ENCODE results near the gene RPS6KB2. TPM values are rescaled to one million over a fixed set of nuclear protein-coding genes. Genes with fewer than 3 reads are reported as not detected.
"Not testable (repeated sequence)": the region's sequence is repeated elsewhere in the genome, so short reads cannot be mapped to it uniquely, and the experiment has no call there.

Gene RPS6KB2
- total RNA-seq, 4 donors from 2014 or later = 34.0 to 51.0 (median 48.0) TPM

- peak within 1 kb of the TSS; percentile 80 to 92 (median 88) for H3K4me3 ChIP-seq
- DNase-seq (ENCODE audit: extremely low spot score) = peak; percentile 97
- intact Hi-C loops (cut with DNase I) = loop anchor here (5.0 kb wide), 2 partner anchors 66 to 106 kb away; partner anchors contain the start of genes CDK2AP2, PITPNM1 and TMEM134
- H3K9me3 ChIP-seq = no peaks in the 10 kb centered on the region
- H3K36me3 ChIP-seq = peaks cover 22 to 38% (median 33%) of the 10 kb centered on the region in 4 donors
- 0% methylated on average over 4 of the region's 73 CpGs for WGBS
- peaks cover 23 to 52% (median 43%) of the 10 kb centered on the region in 4 donors for H3K4me1 ChIP-seq
- TF ChIP-seq CTCF (IDR thresholded peaks at IDR 0.05) = peak; percentile 29 to 74 (median 37)
- no peak for TF ChIP-seq EP300 (IDR thresholded peaks at IDR 0.05)
- TF ChIP-seq POLR2A (IDR thresholded peaks at IDR 0.05; ENCODE audit: low read depth) = no peak
- TF ChIP-seq POLR2AphosphoS5 (IDR thresholded peaks at IDR 0.05) = peak; percentile 73 to 86
- peak within 1 kb of the TSS; percentile 93 to 98 (median 94) for H3K27ac ChIP-seq (replicated peaks in 1 of 4)
- peaks cover 0 to 37% (median 0%) of the 10 kb centered on the region in 4 donors for H3K27me3 ChIP-seq
Measured at GRCh38 chr11:67401495-67402191, 26.7 kb upstream of the RPS6KB2 start, which contains the start of gene PPP1CA. TSS of gene PPP1CA (minus strand) at chr11:67401858. CDS start at chr11:67401782, 76 bp downstream.

- H3K27me3 ChIP-seq = peaks cover 0 to 44% (median 0%) of the 10 kb centered on the region in 4 donors
- peaks cover 23 to 45% (median 38%) of the 10 kb centered on the region in 4 donors for H3K4me1 ChIP-seq
- peak overlapping the region; percentile 93 to 98 (median 94) for H3K27ac ChIP-seq (replicated peaks in 1 of 4)
- not testable (repeated sequence) for DNase-seq (ENCODE audit: extremely low spot score); H3K9me3 ChIP-seq
- peak overlapping the region; percentile 80 to 92 (median 88) for H3K4me3 ChIP-seq
- WGBS = 56% methylated on average over 19 of the region's 19 CpGs
- peaks cover 17 to 32% (median 26%) of the 10 kb centered on the region in 4 donors for H3K36me3 ChIP-seq
- intact Hi-C loops (cut with DNase I) = loop anchor here (5.0 kb wide), 2 partner anchors 65 to 105 kb away; partner anchors contain the start of genes CDK2AP2, PITPNM1 and TMEM134
Measured at GRCh38 chr11:67402192-67402839, 26.0 kb upstream of the RPS6KB2 start.

- intact Hi-C loops (cut with DNase I) = loop anchor here (5.0 kb wide), 2 partner anchors 64 to 104 kb away; partner anchors contain the start of genes CDK2AP2, PITPNM1 and TMEM134
- DNase-seq (ENCODE audit: extremely low spot score); H3K27ac ChIP-seq (replicated peaks in 1 of 4); H3K9me3 ChIP-seq: not testable (repeated sequence)
- H3K36me3 ChIP-seq = peaks cover 9 to 24% (median 19%) of the 10 kb centered on the region in 4 donors
- 93% methylated on average over 9 of the region's 9 CpGs for WGBS
- peaks cover 23 to 41% (median 36%) of the 10 kb centered on the region in 4 donors for H3K4me1 ChIP-seq
- H3K4me3 ChIP-seq = peak overlapping the region in 1 of 4 donors; percentile 10
- H3K27me3 ChIP-seq = peaks cover 0 to 51% (median 0%) of the 10 kb centered on the region in 4 donors
Measured at GRCh38 chr11:67403085-67403484, 25.2 kb upstream of the RPS6KB2 start.

DNA sequence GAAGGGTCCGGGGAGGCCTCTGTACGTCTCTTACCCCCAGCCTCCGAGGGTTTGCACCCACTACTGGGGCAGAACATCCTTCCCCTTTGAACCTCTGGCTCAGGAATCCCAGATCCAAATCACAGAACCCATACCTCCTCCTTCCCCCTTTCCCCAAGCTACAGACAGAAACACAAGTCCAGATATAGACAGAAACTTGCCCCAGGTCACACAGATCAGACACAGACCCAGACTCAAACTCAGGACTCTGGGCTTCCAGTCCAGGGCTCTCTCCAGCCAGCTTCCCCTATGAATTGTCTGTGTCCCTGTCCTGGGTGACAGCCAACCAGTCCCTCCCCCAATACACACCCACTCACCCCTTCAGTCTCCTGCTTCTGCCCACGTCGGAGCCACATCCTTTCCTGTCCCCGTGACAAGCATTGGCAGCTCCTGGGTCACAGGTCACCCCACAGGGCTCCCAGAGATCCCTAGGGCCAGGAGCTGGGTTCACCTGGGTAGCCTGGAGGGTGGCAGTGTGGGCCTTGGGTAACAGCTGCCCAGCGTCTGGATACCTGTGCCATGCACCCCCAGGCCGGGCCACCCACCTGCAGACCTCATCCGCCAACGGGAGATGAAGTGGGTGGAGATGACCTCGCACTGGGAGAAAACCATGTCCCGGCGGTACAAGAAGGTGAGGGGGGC, 23.6 kb upstream of the RPS6KB2 start:
- H3K4me1 ChIP-seq = peaks cover 20 to 37% (median 36%) of the 10 kb centered on the region in 4 donors
- H3K36me3 ChIP-seq = peaks cover 0 to 8% (median 3%) of the 10 kb centered on the region in 4 donors
- peak overlapping the region in 3 of 4 donors; percentile 10 to 41 (median 10) for H3K4me3 ChIP-seq
- H3K27ac ChIP-seq (replicated peaks in 1 of 4) = no peak overlapping the region
- DNase-seq (ENCODE audit: extremely low spot score) = no peak
- intact Hi-C loops (cut with DNase I) = loop anchor here (5.0 kb wide), 2 partner anchors 63 to 103 kb away; partner anchors contain the start of genes CDK2AP2, PITPNM1 and TMEM134
- 61% methylated on average over 9 of the region's 13 CpGs for WGBS
- peaks cover 0 to 67% (median 3%) of the 10 kb centered on the region in 4 donors for H3K27me3 ChIP-seq
- no peaks in the 10 kb centered on the region for H3K9me3 ChIP-seq
- TF ChIP-seq POLR2A (IDR thresholded peaks at IDR 0.05; ENCODE audit: low read depth) = no peak
- TF ChIP-seq POLR2AphosphoS5 (IDR thresholded peaks at IDR 0.05) = no peak
- no peak for TF ChIP-seq EP300 (IDR thresholded peaks at IDR 0.05)
- TF ChIP-seq CTCF (IDR thresholded peaks at IDR 0.05) = no peak

- no CpG with 5 or more reads among the region's 6 CpGs for WGBS
- Histone ChIP-seq H3K4me3 (peak overlapping the region in 1 of 4 donors; percentile 41), H3K36me3 (peaks cover 0 to 3% (median 0%) of the 10 kb centered on the region in 4 donors), H3K4me1 (peaks cover 15 to 37% (median 34%) of the 10 kb centered on the region in 4 donors), H3K27ac (replicated peaks in 1 of 4) (no peak overlapping the region), H3K9me3 (no peaks in the 10 kb centered on the region), H3K27me3 (peaks cover 0 to 72% (median 6%) of the 10 kb centered on the region in 4 donors)
- TF ChIP-seq POLR2A (IDR thresholded peaks at IDR 0.05; ENCODE audit: low read depth) (no peak), POLR2AphosphoS5 (IDR thresholded peaks at IDR 0.05) (no peak), CTCF (IDR thresholded peaks at IDR 0.05) (no peak), EP300 (IDR thresholded peaks at IDR 0.05) (no peak)
- DNase-seq (ENCODE audit: extremely low spot score) = no peak
- intact Hi-C loops (cut with DNase I) = no loop called here
Measured at GRCh38 chr11:67405196-67405567, 23.1 kb upstream of the RPS6KB2 start.
